GM13976 (cell line): ENCODE results near the gene TECTA.
"Not testable (repeated sequence)": the region's sequence is repeated elsewhere in the genome, so short reads cannot be mapped to it uniquely, and the experiment has no call there.

ENCODE experiments used
- DNase-seq: peaks from one replicate; pipeline ENCODE4 v3.0.0; 2012; ENCODE audit warnings: low spot score
- in situ Hi-C: fragments of 300-500 bp; cut with MboI; formaldehyde crosslinking; loops from one replicate; pipeline ENCODE4 v1.12.0; 2022; ENCODE audit warnings: low sequenced_read_pairs, mixed read lengths, inconsistent platforms; ENCODE audit not compliant: unreplicated experiment
- TF ChIP-seq, protein P1 (sequence below): IDR thresholded peaks from 2 replicates; pipeline ENCODE4 v1.5.1; 2012; ENCODE audit warnings: borderline replicate concordance, mild to moderate bottlenecking; ENCODE audit not compliant: insufficient read depth; ENCODE audit errors: extremely low read depth, missing control alignments, control extremely low read depth

Gene TECTA

DNA sequence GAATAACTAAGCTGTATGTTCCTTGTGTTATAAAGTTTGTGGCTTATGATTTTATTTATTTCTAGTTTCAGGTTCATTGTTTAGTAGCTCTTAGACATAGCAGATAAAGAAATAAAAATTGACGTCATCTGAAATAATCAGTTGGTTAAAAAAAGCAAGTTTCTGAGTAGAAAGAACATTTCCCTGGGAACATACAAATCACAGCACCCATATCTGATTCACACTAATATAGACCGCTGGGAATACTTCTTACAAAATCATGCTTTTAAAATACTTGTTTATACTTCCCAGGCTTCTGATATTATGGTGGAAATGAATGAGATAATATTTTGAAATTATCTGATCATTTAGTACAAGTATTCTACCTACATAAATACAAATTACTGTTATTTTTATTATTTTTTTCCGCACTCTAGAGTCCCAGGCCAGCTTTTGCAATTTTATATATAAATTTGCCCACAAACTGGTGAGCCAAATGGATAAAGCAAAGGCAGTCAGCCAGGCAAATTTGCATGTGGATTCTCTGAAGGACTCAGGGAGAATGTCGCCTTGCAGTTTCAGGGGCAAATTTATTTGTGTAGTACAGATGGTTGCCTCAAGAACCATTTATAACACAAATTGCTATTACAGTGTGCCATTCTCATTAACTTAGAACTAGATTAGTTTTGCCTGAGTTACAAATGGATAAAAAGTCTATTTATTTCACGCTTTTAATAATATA lies 128.6 kb downstream of the TECTA start:
- DNase-seq = no peak
- TF ChIP-seq, protein P1, sequence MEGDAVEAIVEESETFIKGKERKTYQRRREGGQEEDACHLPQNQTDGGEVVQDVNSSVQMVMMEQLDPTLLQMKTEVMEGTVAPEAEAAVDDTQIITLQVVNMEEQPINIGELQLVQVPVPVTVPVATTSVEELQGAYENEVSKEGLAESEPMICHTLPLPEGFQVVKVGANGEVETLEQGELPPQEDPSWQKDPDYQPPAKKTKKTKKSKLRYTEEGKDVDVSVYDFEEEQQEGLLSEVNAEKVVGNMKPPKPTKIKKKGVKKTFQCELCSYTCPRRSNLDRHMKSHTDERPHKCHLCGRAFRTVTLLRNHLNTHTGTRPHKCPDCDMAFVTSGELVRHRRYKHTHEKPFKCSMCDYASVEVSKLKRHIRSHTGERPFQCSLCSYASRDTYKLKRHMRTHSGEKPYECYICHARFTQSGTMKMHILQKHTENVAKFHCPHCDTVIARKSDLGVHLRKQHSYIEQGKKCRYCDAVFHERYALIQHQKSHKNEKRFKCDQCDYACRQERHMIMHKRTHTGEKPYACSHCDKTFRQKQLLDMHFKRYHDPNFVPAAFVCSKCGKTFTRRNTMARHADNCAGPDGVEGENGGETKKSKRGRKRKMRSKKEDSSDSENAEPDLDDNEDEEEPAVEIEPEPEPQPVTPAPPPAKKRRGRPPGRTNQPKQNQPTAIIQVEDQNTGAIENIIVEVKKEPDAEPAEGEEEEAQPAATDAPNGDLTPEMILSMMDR = no peak
- in situ Hi-C loops = no loop called here

DNA sequence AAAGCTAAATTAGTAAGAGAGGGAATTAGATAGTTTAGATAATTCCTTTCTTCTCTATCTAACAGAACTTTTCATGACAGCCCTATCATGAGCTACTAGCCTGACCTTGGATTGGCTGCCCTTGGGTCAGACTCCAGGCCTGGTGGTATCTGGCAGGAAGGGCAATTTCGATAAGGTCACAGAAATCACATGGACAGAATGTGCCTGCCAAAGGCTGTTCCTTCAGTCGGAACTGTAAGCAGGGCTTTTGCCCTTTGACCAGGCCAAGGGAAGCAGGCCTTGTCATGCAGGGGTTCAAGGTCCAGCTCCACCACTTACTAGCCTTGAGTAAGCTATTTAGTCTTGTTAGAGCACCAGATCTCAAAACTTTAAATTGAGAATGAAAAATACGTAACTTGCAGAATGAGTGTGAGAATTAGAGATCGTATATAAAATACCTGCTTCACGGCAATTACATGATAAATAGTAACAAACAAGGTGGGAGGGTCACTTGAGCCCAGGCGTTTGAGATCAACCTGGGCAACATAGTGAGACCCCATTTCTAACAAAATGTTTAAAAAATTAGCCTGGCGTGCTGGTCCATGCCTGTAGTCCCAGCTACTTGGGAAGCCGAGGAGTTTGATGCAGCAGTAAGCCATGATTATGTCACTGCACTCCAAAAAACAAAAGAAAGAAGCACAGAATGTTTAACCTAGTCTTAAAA lies 130.7 kb downstream of the TECTA start:
- in situ Hi-C loops = no loop called here
- no peak for DNase-seq
- TF ChIP-seq, protein P1 = no peak

DNA sequence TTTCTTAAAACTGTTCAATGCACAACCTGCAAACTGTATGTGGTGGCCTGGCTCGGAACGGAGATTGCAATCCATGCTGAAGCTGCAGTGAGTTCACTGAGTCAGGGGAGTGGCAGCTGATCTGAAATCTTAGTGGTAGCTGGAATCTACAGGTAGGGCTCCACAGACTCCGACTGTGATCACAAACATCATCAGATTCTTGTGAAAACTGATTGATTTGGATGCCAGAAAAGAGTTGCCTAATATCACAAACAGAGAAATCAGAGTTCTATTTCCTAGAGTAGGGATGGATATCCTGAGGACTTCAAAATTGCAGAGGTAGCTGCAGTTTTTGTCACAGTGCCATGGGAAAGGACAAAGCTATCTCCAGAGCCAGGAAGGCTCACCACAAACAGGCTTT lies 134.0 kb downstream of the TECTA start:
- in situ Hi-C loops = no loop called here
- DNase-seq = no peak
- TF ChIP-seq, protein P1 = no peak

DNA sequence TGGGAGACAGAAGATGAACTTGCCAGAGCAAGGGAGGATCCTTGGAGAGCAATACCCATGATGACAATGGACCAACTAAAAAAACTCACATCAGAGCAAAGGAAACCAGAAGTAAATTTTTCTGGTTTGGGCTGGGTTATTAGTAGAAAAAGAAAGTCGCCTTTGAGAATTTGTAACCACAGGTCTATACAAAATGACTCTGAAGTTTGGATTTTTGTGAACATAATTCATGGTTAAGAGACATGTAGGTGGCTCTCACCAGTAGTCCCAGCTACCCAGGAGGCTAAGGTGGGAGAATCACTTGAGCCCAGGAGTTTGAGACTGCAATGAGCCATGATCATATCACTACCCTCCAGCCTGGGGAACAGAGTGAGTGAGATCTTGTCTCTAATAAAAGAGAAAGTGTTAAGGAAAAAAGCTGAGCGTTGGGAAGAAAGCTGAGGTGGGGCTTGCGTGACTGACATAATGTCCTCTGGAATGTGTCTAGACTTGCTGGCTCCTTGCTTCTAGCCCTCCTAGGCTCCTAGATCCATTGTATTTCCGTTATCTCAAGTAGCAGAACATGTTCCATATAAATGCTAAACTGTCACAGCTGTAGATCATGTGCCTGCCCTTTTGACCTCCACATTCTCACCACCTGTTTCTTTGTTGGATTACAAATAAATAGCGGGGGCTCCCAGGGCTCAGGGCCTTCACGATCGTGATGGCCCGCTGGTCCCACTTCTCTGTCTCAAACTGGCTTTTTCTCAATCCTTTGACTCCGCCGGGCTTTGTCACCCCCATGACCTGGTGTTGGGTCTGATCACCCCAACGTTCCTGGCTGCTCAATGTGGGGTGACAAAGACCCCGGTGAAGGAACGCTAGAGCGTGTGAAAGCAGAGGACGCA lies 135.3 kb downstream of the TECTA start:
- peak; percentile 38 for DNase-seq
- in situ Hi-C loops = no loop called here
- TF ChIP-seq, protein P1 = no peak

DNA sequence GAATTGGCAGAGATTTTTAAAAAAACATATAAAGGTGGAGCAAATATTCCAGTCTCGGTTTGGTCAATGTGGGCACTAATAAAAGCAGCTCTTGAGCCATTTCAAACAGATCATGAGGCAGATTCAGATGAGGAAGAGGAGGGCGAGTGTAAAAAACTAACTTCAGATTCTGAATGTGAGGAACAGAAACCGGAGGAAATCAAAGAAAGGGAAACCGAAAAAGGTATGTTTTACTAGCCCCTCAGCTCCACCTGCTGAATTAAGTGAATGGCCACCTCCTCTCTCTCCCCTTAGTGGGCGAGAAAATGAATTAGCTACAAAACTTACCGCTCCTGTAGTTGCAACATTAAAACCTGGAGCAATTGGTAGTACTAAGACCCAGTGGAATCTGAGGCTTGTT lies 136.2 kb downstream of the TECTA start:
- peak; percentile 45 for DNase-seq
- in situ Hi-C loops = not testable (repeated sequence)

DNA sequence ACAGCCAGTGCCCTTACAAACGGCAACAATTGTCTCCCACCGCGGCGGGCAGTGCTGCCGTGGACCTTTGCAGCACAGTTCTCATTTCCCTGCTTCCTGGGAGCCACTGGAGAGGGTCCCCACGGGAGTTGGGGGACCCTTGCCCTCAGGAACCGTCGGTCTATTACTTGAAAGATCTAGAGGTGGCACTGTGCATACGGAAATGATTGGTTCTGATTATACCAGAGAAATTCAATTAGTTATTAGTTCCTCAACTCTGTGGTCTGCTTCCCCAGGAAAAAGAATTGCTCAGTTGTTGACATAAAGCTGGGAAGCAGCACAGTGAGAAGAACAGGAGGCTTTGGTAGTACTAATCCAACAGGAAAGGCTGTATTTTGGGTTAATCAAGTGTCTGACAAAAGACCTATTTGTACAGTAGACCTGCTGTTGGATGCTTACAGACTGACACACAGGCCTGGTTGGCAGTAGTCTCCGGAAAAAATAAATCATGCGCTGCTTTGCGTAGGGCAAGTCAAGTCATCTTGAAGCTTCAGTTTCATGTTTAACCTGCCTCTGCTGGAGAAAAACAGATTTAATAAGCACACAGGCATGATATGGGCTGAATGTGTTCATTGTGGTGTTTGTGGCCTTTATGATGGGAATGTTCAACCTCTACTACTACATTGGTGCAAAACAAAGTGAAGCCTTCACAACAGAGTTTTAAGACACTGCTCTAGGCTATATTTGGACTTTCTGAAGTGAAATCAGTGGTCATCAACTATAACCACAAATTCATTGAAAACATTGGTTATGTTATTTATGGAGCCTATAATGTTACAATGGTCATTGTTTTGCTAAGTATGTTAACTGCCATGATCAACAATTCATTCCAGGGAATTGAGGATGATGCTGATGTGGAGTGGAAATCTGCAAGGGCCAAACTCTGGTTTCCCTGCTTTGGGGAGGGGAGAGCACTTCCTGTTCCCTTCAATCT lies 136.9 kb downstream of the TECTA start:
- TF ChIP-seq, protein P1 = no peak
- no peak for DNase-seq
- in situ Hi-C loops = no loop called here
